HepG2 (cell line): ENCODE results near the gene TPBGL. TPM values are rescaled to one million over a fixed set of nuclear protein-coding genes. Genes with fewer than 3 reads are reported as not detected.

ENCODE experiments used
- ATAC-seq: fragments of 200-7000 bp; cut with Tn5 transposase; 3 replicates; pipeline ENCODE4 v1.9.1; 2020; ENCODE audit warnings: mild to moderate bottlenecking, moderate library complexity
- BruUV-seq: library from RNA; stranded (reverse); fragments of 400-500 nt; replicated peaks from 2 replicates; lab custom pipeline; 2021; lab: Mats Ljungman, UMichigan
- CTCF ChIA-PET: fragments of 300-600 bp; formaldehyde crosslinking; extraction: SDS; loops from one replicate; lab custom pipeline; 2021; ENCODE audit warnings: low total read pairs, inconsistent platforms, low intra/inter-chr PET ratio; lab: Yijun Ruan, JAX
- POLR2A ChIA-PET: fragments of 350-600 bp; sonication (Branson Sonifier 250); formaldehyde crosslinking; loops from one replicate; lab custom pipeline; 2020; ENCODE audit warnings: antibody characterized with exemption, inconsistent platforms; lab: Yijun Ruan, JAX
- DNase-seq: peaks from one replicate; pipeline ENCODE4 v3.0.0-alpha.2; 2015; ENCODE audit warnings: low spot score
- FAIRE-seq: peaks from 3 replicates; lab custom pipeline; 2011; peaks lifted over from hg19 to GRCh38; lab: Jason Lieb, UNC
- H2AFZ ChIP-seq: one replicate; pipeline ENCODE4 v1.6.1; 2011; ENCODE audit warnings: low read length, inconsistent platforms
- H3K27ac ChIP-seq: fragments of 300-600 bp; 3 replicates; pipeline ENCODE4 v1.8.0; 2011; ENCODE audit warnings: mixed run types, mild to moderate bottlenecking, mixed read lengths, low read length, inconsistent platforms; ENCODE audit not compliant: insufficient read depth; ENCODE audit errors: extremely low read length
- H3K27me3 ChIP-seq, 2 experiments: fragments of 200-600 bp in 1 of 2; 2 replicates in 1 of 2; 3 replicates in 1 of 2; pipeline versions ENCODE4 v1.6.0 to v1.8.0; 2011; ENCODE audit warnings: low read length in 2 of 2, mild to moderate bottlenecking in 2 of 2, moderate library complexity in 2 of 2, inconsistent platforms in 1 of 2; ENCODE audit not compliant: insufficient read depth in 2 of 2, control insufficient read depth in 1 of 2
- H3K36me3 ChIP-seq, 2 experiments: fragments of 200-600 bp in 1 of 2; replicated peaks in 1 of 2; 2 replicates in 1 of 2; 3 replicates in 1 of 2; pipeline versions ENCODE4 v1.5.1 to v1.8.0; 2011; ENCODE audit warnings: low read length in 2 of 2, inconsistent platforms in 1 of 2; ENCODE audit not compliant: insufficient read depth in 2 of 2, control insufficient read depth in 1 of 2
- H3K4me1 ChIP-seq: 2 replicates; pipeline ENCODE4 v1.5.1; 2012; ENCODE audit warnings: low read length, inconsistent platforms; ENCODE audit not compliant: insufficient read depth
- H3K4me2 ChIP-seq: 2 replicates; pipeline ENCODE4 v1.6.0; 2011; ENCODE audit warnings: low read depth, low read length, inconsistent platforms
- H3K4me3 ChIP-seq, 3 experiments: fragments of 200-600 bp in 1 of 3; sonication (generic), shearing (Covaris generic) in 1 of 3; replicated peaks in 1 of 3; 2 replicates each; pipeline ENCODE4 v1.5.1; 2011 to 2016; ENCODE audit warnings: low read length in 3 of 3, inconsistent platforms in 2 of 3, low read depth in 2 of 3, mild to moderate bottlenecking in 2 of 3, control low read depth in 1 of 3, mixed read lengths in 1 of 3; ENCODE audit not compliant: insufficient read depth in 1 of 3
- H3K79me2 ChIP-seq: one replicate; pipeline ENCODE4 v1.6.1; 2011; ENCODE audit warnings: low read length, inconsistent platforms; ENCODE audit not compliant: insufficient read depth
- H3K9ac ChIP-seq: 2 replicates; pipeline ENCODE4 v1.6.0; 2011; ENCODE audit warnings: mild to moderate bottlenecking, low read depth, low read length, inconsistent platforms; ENCODE audit not compliant: insufficient read depth
- H3K9me3 ChIP-seq: 2 replicates; pipeline ENCODE4 v1.5.1; 2012; ENCODE audit warnings: mild to moderate bottlenecking, low read length
- H4K20me1 ChIP-seq: 2 replicates; pipeline ENCODE4 v1.6.0; 2011; ENCODE audit warnings: inconsistent platforms, mild to moderate bottlenecking, low read length, moderate library complexity; ENCODE audit not compliant: insufficient read depth
- EEA1 ChIP-seq: sonication (generic); formaldehyde crosslinking; IDR thresholded peaks from 2 replicates; pipeline ENCODE4 v1.5.1; 2020; ENCODE audit warnings: mild to moderate bottlenecking, missing genetic modification reagents, borderline replicate concordance
- FLYWCH1 ChIP-seq: sonication (generic); formaldehyde crosslinking; IDR thresholded peaks from 2 replicates; pipeline ENCODE4 v1.8.1; 2023; ENCODE audit warnings: mild to moderate bottlenecking, missing genetic modification reagents
- HHEX ChIP-seq: IDR thresholded peaks from 2 replicates; pipeline ENCODE4 v1.6.1; 2016; ENCODE audit warnings: control low read depth
- MED1 ChIP-seq: sonication (generic); formaldehyde crosslinking; IDR thresholded peaks from 2 replicates; pipeline ENCODE4 v1.4.0; 2020; ENCODE audit warnings: missing genetic modification reagents
- MIXL1 ChIP-seq: IDR thresholded peaks from 2 replicates; pipeline ENCODE4 v1.6.1; 2016
- RXRA ChIP-seq: sonication (generic); formaldehyde crosslinking; IDR thresholded peaks from 2 replicates; pipeline ENCODE4 v1.5.1; 2020; ENCODE audit warnings: missing genetic modification reagents
- ZBTB8A ChIP-seq: sonication (generic); formaldehyde crosslinking; IDR thresholded peaks from 2 replicates; pipeline ENCODE4 v1.4.0; 2020; ENCODE audit warnings: mild to moderate bottlenecking, low read depth, missing genetic modification reagents, borderline replicate concordance
- ZNF343 ChIP-seq: sonication (generic); formaldehyde crosslinking; IDR thresholded peaks from 2 replicates; pipeline ENCODE4 v1.4.0; 2020; ENCODE audit warnings: mild to moderate bottlenecking, missing genetic modification reagents
- ZNF431 ChIP-seq: sonication (generic); formaldehyde crosslinking; IDR thresholded peaks from 2 replicates; pipeline ENCODE4 v1.9.0; 2022; ENCODE audit warnings: missing genetic modification reagents, low read depth, mild to moderate bottlenecking, borderline replicate concordance
- ZNF598 ChIP-seq: sonication (generic); formaldehyde crosslinking; IDR thresholded peaks from 2 replicates; pipeline ENCODE4 v1.5.1; 2020; ENCODE audit warnings: mild to moderate bottlenecking, missing genetic modification reagents, borderline replicate concordance
- ZNF660 ChIP-seq: sonication (generic); formaldehyde crosslinking; IDR thresholded peaks from 2 replicates; pipeline ENCODE4 v1.5.1; 2020; ENCODE audit warnings: mild to moderate bottlenecking, low read depth, missing genetic modification reagents, borderline replicate concordance
- ZNF816 ChIP-seq: sonication (generic); formaldehyde crosslinking; IDR thresholded peaks from 2 replicates; pipeline ENCODE4 v1.8.0; 2022; ENCODE audit warnings: missing genetic modification reagents, mild to moderate bottlenecking, borderline replicate concordance
- ZNF83 ChIP-seq: sonication (generic); formaldehyde crosslinking; IDR thresholded peaks from 2 replicates; pipeline ENCODE4 v1.4.0; 2020; ENCODE audit warnings: missing genetic modification reagents, mild to moderate bottlenecking, borderline replicate concordance
- WGBS: methylation state at CpG from one replicate; pipeline ENCODE4 v1.1.6; 2017; ENCODE audit warnings: low lambda C conversion rate; 5-methylcytosine and 5-hydroxymethylcytosine counted together
- in situ Hi-C: cut with HindIII; loops from 2 replicates; pipeline ENCODE4 v1.10.0; 2017; ENCODE audit warnings: low pct_unique_long_range_greater_than_20kb; ENCODE audit not compliant: extremely low pct_ligation_motif_present
- intact Hi-C: fragments of 100-400 bp; cut with micrococcal nuclease; formaldehyde crosslinking; loops from one replicate; pipeline ENCODE4 v1.10.0; 2022; ENCODE audit not compliant: unreplicated experiment
- polyA plus RNA-seq, 8 experiments: library from polyadenylated mRNA; depleted of rRNA in 3 of 8; stranded (reverse) in 7 of 8; unstranded in 1 of 8; fragments of >200 nt; fragmentation: Illumina TruSeq in 4 of 8; extraction: Trizol in 4 of 8; gene quantifications; 2 replicates each; pipeline versions ENCODE4 v1.2.1 to v1.2.3, GENCODE V29; 2011 to 2016; ENCODE audit warnings: low read depth in 4 of 8, missing spikeins in 1 of 8, mixed read lengths in 1 of 8; ENCODE audit not compliant: insufficient read depth in 1 of 8
- total RNA-seq, 5 experiments: library from RNA; depleted of rRNA; stranded (reverse); fragments of >200 nt; fragmentation: Illumina TruSeq; extraction: Trizol; gene quantifications; 2 replicates each; pipeline ENCODE4 v1.2.3, GENCODE V29; 2016; ENCODE audit warnings: low read depth in 1 of 5
- TF ChIP-seq, protein P1 (sequence below): sonication (generic); formaldehyde crosslinking; IDR thresholded peaks from 2 replicates; pipeline ENCODE4 v1.4.0; 2020; ENCODE audit warnings: mild to moderate bottlenecking, missing genetic modification reagents
- TF ChIP-seq, protein P2 (sequence below): sonication (generic); formaldehyde crosslinking; IDR thresholded peaks from 2 replicates; pipeline ENCODE4 v1.8.0; 2022; ENCODE audit warnings: low read depth, missing genetic modification reagents
- TF ChIP-seq, protein P3 (sequence below): sonication (generic); formaldehyde crosslinking; IDR thresholded peaks from 2 replicates; pipeline ENCODE4 v1.4.0; 2020; ENCODE audit warnings: missing genetic modification reagents, borderline replicate concordance
- TF ChIP-seq, protein P4 (sequence below): sonication (generic); formaldehyde crosslinking; IDR thresholded peaks from 2 replicates; pipeline ENCODE4 v1.8.1; 2022; ENCODE audit warnings: mild to moderate bottlenecking, missing genetic modification reagents

Gene TPBGL
- total and polyA plus RNA-seq, 2 of the 13 experiments (the other 11 are each of a cell fraction or from before 2014, with no cell fraction given): not detected

DNA sequence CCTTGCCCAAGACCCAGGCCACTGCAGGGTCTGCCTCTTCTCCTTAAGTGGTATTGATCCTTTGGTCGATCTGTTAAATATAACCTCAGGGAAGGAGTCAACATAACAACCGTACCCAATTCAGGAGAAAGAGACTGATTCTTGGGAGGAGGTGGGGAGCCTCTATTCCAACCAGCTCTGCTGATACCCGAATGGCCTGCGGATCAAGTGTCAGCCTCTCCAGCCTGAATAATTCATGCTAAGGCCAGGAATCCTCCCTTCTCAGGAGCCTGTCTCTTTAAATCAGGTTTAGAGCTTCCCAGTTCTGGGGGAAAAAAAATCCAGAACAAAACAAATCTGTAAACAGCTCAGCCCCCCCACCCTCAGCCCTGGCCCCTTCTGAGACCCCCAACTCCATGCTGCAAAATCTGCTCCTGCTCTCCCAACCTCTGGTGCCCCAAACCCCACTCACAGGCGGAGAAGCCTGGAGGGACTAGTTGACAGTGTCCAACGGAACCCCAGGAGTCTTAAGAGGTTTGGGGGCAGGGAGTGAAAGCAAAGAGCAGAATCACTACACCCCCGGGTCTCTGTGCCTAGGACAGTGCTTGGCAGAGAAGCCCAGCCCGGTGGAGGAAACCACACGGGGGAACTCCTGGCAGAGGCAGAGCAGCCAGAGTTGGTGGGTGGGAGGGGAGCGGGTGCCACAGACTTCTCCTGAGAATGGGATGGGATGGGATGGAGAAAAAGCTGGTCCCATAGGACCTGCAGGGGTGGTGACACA is 863 bp upstream of the TPBGL start:
- FAIRE-seq: no peak
- no peak for TF ChIP-seq EEA1
- TF ChIP-seq, protein P1, sequence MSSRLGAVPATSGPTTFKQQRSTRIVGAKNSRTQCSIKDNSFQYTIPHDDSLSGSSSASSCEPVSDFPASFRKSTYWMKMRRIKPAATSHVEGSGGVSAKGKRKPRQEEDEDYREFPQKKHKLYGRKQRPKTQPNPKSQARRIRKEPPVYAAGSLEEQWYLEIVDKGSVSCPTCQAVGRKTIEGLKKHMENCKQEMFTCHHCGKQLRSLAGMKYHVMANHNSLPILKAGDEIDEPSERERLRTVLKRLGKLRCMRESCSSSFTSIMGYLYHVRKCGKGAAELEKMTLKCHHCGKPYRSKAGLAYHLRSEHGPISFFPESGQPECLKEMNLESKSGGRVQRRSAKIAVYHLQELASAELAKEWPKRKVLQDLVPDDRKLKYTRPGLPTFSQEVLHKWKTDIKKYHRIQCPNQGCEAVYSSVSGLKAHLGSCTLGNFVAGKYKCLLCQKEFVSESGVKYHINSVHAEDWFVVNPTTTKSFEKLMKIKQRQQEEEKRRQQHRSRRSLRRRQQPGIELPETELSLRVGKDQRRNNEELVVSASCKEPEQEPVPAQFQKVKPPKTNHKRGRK (CRISPR knock-in tag): no peak
- TF ChIP-seq ZNF431: no peak
- no peak for TF ChIP-seq ZNF598 (CRISPR knock-in tag)
- TF ChIP-seq, protein P2, sequence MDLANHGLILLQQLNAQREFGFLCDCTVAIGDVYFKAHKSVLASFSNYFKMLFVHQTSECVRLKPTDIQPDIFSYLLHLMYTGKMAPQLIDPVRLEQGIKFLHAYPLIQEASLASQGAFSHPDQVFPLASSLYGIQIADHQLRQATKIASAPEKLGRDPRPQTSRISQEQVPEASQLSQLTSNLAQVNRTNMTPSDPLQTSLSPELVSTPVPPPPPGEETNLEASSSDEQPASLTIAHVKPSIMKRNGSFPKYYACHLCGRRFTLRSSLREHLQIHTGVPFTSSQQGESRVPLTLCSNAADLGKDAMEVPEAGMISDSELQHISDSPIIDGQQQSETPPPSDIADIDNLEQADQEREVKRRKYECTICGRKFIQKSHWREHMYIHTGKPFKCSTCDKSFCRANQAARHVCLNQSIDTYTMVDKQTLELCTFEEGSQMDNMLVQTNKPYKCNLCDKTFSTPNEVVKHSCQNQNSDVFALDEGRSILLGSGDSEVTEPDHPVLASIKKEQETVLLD (CRISPR knock-in tag): no peak
- TF ChIP-seq ZNF83 (CRISPR knock-in tag): no peak
- no peak for TF ChIP-seq RXRA
- TF ChIP-seq HHEX (CRISPR knock-in tag): no peak
- TF ChIP-seq FLYWCH1 (CRISPR knock-in tag): no peak
- TF ChIP-seq, protein P3, sequence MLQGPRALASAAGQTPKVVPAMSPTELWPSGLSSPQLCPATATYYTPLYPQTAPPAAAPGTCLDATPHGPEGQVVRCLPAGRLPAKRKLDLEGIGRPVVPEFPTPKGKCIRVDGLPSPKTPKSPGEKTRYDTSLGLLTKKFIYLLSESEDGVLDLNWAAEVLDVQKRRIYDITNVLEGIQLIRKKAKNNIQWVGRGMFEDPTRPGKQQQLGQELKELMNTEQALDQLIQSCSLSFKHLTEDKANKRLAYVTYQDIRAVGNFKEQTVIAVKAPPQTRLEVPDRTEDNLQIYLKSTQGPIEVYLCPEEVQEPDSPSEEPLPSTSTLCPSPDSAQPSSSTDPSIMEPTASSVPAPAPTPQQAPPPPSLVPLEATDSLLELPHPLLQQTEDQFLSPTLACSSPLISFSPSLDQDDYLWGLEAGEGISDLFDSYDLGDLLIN: no peak
- TF ChIP-seq ZNF343: no peak
- no peak for TF ChIP-seq ZNF816 (CRISPR knock-in tag)
- TF ChIP-seq MIXL1 (CRISPR knock-in tag): no peak
- no peak for TF ChIP-seq ZBTB8A (CRISPR knock-in tag)
- TF ChIP-seq MED1: no peak
- TF ChIP-seq, protein P4, sequence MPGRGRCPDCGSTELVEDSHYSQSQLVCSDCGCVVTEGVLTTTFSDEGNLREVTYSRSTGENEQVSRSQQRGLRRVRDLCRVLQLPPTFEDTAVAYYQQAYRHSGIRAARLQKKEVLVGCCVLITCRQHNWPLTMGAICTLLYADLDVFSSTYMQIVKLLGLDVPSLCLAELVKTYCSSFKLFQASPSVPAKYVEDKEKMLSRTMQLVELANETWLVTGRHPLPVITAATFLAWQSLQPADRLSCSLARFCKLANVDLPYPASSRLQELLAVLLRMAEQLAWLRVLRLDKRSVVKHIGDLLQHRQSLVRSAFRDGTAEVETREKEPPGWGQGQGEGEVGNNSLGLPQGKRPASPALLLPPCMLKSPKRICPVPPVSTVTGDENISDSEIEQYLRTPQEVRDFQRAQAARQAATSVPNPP (CRISPR knock-in tag): no peak
- TF ChIP-seq ZNF660 (CRISPR knock-in tag): no peak
- TF ChIP-seq, all 625 proteins: peak for 0
- ChIA-PET CTCF (interaction anchor here (1.1 kb wide), 1 partner anchor 9 kb away, joined by 3 read pairs; no protein-coding TSS in a partner anchor), POLR2A (no interaction called here)
- Histone ChIP-seq H3K4me3 (peak overlapping the region in 1 of 3 experiments; percentile 74; a peak in 1 of 6 replicates), H3K27me3 (peaks cover 13 to 50% of the 10 kb centered on the region in 2 experiments; a peak in 4 of 5 replicates), H3K79me2 (no peaks in the 10 kb centered on the region), H3K4me2 (peak overlapping the region; percentile 79; the same call in 1 of the 2 replicates), H4K20me1 (0 out of 2 replicates have a peak, but pooled peaks cover 2% of the 10 kb centered on the region), H3K4me1 (peaks cover 15% of the 10 kb centered on the region; the same call in 1 of the 2 replicates), H2AFZ (no peak overlapping the region), H3K36me3 (no peaks in the 10 kb centered on the region), H3K27ac (no peak overlapping the region), H3K9me3 (no peaks in the 10 kb centered on the region), H3K9ac (no peak overlapping the region)
- no peak for ATAC-seq
- intact Hi-C loops (loop anchor here (2.0 kb wide), 1 partner anchor 99 kb away; no protein-coding TSS in a partner anchor), in situ Hi-C loops (loop anchor here (10.0 kb wide), 1 partner anchor 305 kb away; no protein-coding TSS in a partner anchor)
- BruUV-seq: no TSS peak
- DNase-seq: no peak
- WGBS: 60% methylated on average over 10 of the region's 10 CpGs
